WTC11 (cell line): ENCODE measurements around the gene ARPC1B. TPM values are rescaled to one million over a fixed set of nuclear protein-coding genes. Genes with fewer than 3 reads are reported as not detected.

Experiments
- ATAC-seq: fragments of 200-7000 bp; cut with Tn5 transposase; 2 replicates; pipeline ENCODE4 v1.10.0; 2021; ENCODE audit warnings: mild to moderate bottlenecking, moderate library complexity
- CTCF ChIA-PET: fragments of 300-600 bp; sonication (Branson Sonifier 250); formaldehyde crosslinking; loops from one replicate; lab custom pipeline; 2021; ENCODE audit warnings: antibody characterized with exemption; lab: Charles Lee
- POLR2A ChIA-PET: fragments of 350-600 bp; sonication (Branson Sonifier 250); formaldehyde crosslinking; loops from one replicate; lab custom pipeline; 2021; ENCODE audit warnings: antibody characterized with exemption; lab: Charles Lee
- DNase-seq: peaks from one replicate; pipeline ENCODE4 v3.0.0; 2021; ENCODE audit warnings: low spot score
- H3K27ac Mint-ChIP-seq: 2 replicates; pipeline ENCODE4 v1.8.0; 2021; ENCODE audit warnings: mixed read lengths
- H3K27me3 Mint-ChIP-seq: 2 replicates; pipeline ENCODE4 v1.8.0; 2021; ENCODE audit warnings: low read depth, mild to moderate bottlenecking, moderate library complexity, mixed read lengths
- H3K36me3 Mint-ChIP-seq: 2 replicates; pipeline ENCODE4 v1.8.0; 2021; ENCODE audit warnings: mixed read lengths
- H3K4me1 Mint-ChIP-seq: 2 replicates; pipeline ENCODE4 v1.8.0; 2022; ENCODE audit warnings: mixed read lengths
- H3K4me3 Mint-ChIP-seq: 2 replicates; pipeline ENCODE4 v1.8.0; 2021; ENCODE audit warnings: mild to moderate bottlenecking, moderate library complexity, mixed read lengths
- H3K9me3 Mint-ChIP-seq: 2 replicates; pipeline ENCODE4 v1.8.0; 2021; ENCODE audit warnings: mixed read lengths
- ATF1 ChIP-seq: sonication (generic); formaldehyde crosslinking; IDR thresholded peaks from 2 replicates; pipeline ENCODE4 v1.8.1; 2023; ENCODE audit warnings: mild to moderate bottlenecking, moderate library complexity, missing genetic modification reagents
- GABPB1 ChIP-seq: sonication (generic); formaldehyde crosslinking; IDR thresholded peaks from 2 replicates; pipeline ENCODE4 v1.8.1; 2023; ENCODE audit warnings: mild to moderate bottlenecking, missing genetic modification reagents
- GRHL2 ChIP-seq: fragments of 250-450 bp; sonication (Bioruptor Pico); IDR thresholded peaks from 2 replicates; pipeline ENCODE4 v1.8.0; 2022; ENCODE audit warnings: mild to moderate bottlenecking, moderate library complexity; ENCODE audit not compliant: insufficient replicate concordance, severe bottlenecking
- MXD4 ChIP-seq: fragments of 250-450 bp; sonication (Bioruptor Pico); IDR thresholded peaks from 2 replicates; pipeline ENCODE4 v1.8.0; 2021; ENCODE audit warnings: mild to moderate bottlenecking, moderate library complexity, borderline replicate concordance
- NFE2L1 ChIP-seq: sonication (generic); formaldehyde crosslinking; IDR thresholded peaks from 2 replicates; pipeline ENCODE4 v1.8.1; 2023; ENCODE audit warnings: missing genetic modification reagents
- NR1H2 ChIP-seq: sonication (generic); formaldehyde crosslinking; IDR thresholded peaks from 2 replicates; pipeline ENCODE4 v1.9.0; 2021; ENCODE audit warnings: mild to moderate bottlenecking, moderate library complexity, missing genetic modification reagents
- OVOL2 ChIP-seq: fragments of 250-450 bp; sonication (Bioruptor Pico); IDR thresholded peaks from 2 replicates; pipeline ENCODE4 v1.9.0; 2021; ENCODE audit warnings: mild to moderate bottlenecking, borderline replicate concordance
- ZBTB21 ChIP-seq: sonication (generic); formaldehyde crosslinking; IDR thresholded peaks from 2 replicates; pipeline ENCODE4 v1.8.1; 2023; ENCODE audit warnings: mild to moderate bottlenecking, missing genetic modification reagents, borderline replicate concordance
- ZNF671 ChIP-seq: fragments of 250-450 bp; sonication (Bioruptor Pico); IDR thresholded peaks from 2 replicates; pipeline ENCODE4 v1.8.0; 2021; ENCODE audit warnings: mild to moderate bottlenecking
- total RNA-seq: library from RNA; stranded (reverse); gene quantifications from 3 replicates; pipeline ENCODE4 v1.2.3, GENCODE V29; 2021
- TF ChIP-seq, protein P1 (sequence below): sonication (generic); formaldehyde crosslinking; IDR thresholded peaks from 2 replicates; pipeline ENCODE4 v1.8.0; 2022; ENCODE audit warnings: mild to moderate bottlenecking, missing genetic modification reagents
- TF ChIP-seq, protein P2 (sequence below): sonication (generic); formaldehyde crosslinking; IDR thresholded peaks from 2 replicates; pipeline ENCODE4 v1.8.1; 2022; ENCODE audit warnings: low read depth, mild to moderate bottlenecking, moderate library complexity, missing genetic modification reagents, borderline replicate concordance
- TF ChIP-seq, protein P3 (sequence below): sonication (generic); formaldehyde crosslinking; IDR thresholded peaks from 2 replicates; pipeline ENCODE4 v1.8.0; 2023; ENCODE audit warnings: mild to moderate bottlenecking, missing genetic modification reagents
- TF ChIP-seq, protein P4 (sequence below): sonication (generic); formaldehyde crosslinking; conservative IDR thresholded peaks from 2 replicates; pipeline ENCODE4 v1.8.1; 2022; ENCODE audit warnings: mild to moderate bottlenecking, missing genetic modification reagents
- TF ChIP-seq, protein P5 (sequence below): sonication (generic); formaldehyde crosslinking; IDR thresholded peaks from 2 replicates; pipeline ENCODE4 v1.8.0; 2022; ENCODE audit warnings: mild to moderate bottlenecking, missing genetic modification reagents
- TF ChIP-seq, protein P6 (sequence below): fragments of 250-450 bp; sonication (Bioruptor Pico); IDR thresholded peaks from 2 replicates; pipeline ENCODE4 v1.9.0; 2021; ENCODE audit warnings: moderate library complexity, mild to moderate bottlenecking, inconsistent platforms, borderline replicate concordance
- TF ChIP-seq, protein P7 (sequence below): sonication (generic); formaldehyde crosslinking; IDR thresholded peaks from 2 replicates; pipeline ENCODE4 v1.8.1; 2022; ENCODE audit warnings: mild to moderate bottlenecking, moderate library complexity, missing genetic modification reagents
- TF ChIP-seq, protein P8 (sequence below): sonication (generic); formaldehyde crosslinking; IDR thresholded peaks from 2 replicates; pipeline ENCODE4 v1.8.1; 2023; ENCODE audit warnings: mild to moderate bottlenecking, missing genetic modification reagents, borderline replicate concordance
- TF ChIP-seq, protein P9 (sequence below): sonication (generic); formaldehyde crosslinking; IDR thresholded peaks from 2 replicates; pipeline ENCODE4 v1.8.0; 2022; ENCODE audit warnings: mild to moderate bottlenecking, missing genetic modification reagents

ARPC1B gene
- total RNA-seq, 1 experiment from 2014 or later, result 66.2 TPM

DNA sequence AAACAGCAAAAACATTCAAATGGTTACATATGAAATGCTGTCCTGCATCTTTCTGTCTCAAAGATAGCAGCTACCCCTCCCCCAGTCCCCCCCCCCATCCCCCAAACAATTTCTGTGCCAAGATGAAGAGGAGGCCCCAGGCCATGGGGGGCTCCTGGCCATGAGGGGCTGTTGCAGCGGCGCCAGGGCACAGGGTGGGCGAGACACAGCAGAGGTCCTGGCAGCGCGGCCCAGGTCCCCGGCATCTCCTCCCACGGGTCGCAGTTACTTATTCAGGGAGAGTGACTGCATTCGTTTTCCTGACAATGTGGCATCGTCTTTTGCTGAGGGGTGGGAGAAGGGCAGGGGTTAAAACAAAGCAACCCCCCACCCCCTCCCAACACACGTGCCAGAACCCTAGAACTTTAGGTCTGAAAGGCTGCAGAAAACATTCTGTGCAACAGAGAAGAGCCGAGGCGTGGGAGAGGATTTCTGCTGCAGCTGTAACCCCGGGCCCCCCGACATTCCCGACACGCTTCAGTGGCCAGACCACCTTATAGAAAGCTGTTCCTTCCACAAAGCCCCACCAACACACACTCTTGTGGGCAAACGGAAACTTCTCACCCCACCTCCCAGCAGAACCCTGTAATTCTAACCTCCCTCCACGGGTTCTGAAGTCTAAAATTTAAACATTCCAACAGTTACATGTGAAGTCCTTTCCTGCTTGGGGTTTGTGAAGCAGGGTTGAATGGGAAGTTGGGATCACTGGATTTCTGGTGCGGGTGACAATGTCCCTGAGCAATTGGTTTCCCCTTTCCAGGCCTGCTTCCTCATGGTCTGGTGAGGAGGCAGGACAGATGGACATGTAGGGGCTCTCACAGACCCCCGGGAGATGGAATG is 22.1 kb downstream of the ARPC1B start:
- Mint-ChIP-seq H3K9me3 (no peaks in the 10 kb centered on the region), H3K27ac (no peak overlapping the region), H3K36me3 (peaks cover 56% of the 10 kb centered on the region), H3K27me3 (no peaks in the 10 kb centered on the region), H3K4me3 (no peak overlapping the region), H3K4me1 (peaks cover 12% of the 10 kb centered on the region)
- no peak for TF ChIP-seq ZBTB21 (CRISPR knock-in tag)
- TF ChIP-seq, protein P1, sequence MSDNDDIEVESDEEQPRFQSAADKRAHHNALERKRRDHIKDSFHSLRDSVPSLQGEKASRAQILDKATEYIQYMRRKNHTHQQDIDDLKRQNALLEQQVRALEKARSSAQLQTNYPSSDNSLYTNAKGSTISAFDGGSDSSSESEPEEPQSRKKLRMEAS, result no peak
- TF ChIP-seq, protein P2, sequence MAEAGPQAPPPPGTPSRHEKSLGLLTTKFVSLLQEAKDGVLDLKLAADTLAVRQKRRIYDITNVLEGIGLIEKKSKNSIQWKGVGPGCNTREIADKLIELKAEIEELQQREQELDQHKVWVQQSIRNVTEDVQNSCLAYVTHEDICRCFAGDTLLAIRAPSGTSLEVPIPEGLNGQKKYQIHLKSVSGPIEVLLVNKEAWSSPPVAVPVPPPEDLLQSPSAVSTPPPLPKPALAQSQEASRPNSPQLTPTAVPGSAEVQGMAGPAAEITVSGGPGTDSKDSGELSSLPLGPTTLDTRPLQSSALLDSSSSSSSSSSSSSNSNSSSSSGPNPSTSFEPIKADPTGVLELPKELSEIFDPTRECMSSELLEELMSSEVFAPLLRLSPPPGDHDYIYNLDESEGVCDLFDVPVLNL (CRISPR knock-in tag), result no peak
- TF ChIP-seq ZNF671 (CRISPR knock-in tag), result no peak
- TF ChIP-seq GABPB1, result no peak
- no peak for TF ChIP-seq MXD4 (CRISPR knock-in tag)
- TF ChIP-seq, protein P3, sequence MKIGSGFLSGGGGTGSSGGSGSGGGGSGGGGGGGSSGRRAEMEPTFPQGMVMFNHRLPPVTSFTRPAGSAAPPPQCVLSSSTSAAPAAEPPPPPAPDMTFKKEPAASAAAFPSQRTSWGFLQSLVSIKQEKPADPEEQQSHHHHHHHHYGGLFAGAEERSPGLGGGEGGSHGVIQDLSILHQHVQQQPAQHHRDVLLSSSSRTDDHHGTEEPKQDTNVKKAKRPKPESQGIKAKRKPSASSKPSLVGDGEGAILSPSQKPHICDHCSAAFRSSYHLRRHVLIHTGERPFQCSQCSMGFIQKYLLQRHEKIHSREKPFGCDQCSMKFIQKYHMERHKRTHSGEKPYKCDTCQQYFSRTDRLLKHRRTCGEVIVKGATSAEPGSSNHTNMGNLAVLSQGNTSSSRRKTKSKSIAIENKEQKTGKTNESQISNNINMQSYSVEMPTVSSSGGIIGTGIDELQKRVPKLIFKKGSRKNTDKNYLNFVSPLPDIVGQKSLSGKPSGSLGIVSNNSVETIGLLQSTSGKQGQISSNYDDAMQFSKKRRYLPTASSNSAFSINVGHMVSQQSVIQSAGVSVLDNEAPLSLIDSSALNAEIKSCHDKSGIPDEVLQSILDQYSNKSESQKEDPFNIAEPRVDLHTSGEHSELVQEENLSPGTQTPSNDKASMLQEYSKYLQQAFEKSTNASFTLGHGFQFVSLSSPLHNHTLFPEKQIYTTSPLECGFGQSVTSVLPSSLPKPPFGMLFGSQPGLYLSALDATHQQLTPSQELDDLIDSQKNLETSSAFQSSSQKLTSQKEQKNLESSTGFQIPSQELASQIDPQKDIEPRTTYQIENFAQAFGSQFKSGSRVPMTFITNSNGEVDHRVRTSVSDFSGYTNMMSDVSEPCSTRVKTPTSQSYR (CRISPR knock-in tag), result no peak
- TF ChIP-seq OVOL2 (CRISPR knock-in tag), result no peak
- TF ChIP-seq, protein P4, sequence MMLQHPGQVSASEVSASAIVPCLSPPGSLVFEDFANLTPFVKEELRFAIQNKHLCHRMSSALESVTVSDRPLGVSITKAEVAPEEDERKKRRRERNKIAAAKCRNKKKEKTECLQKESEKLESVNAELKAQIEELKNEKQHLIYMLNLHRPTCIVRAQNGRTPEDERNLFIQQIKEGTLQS (CRISPR knock-in tag), result no peak
- TF ChIP-seq ATF1 (CRISPR knock-in tag), result no peak
- TF ChIP-seq NFE2L1 (CRISPR knock-in tag), result no peak
- no peak for TF ChIP-seq GRHL2
- TF ChIP-seq, protein P5, sequence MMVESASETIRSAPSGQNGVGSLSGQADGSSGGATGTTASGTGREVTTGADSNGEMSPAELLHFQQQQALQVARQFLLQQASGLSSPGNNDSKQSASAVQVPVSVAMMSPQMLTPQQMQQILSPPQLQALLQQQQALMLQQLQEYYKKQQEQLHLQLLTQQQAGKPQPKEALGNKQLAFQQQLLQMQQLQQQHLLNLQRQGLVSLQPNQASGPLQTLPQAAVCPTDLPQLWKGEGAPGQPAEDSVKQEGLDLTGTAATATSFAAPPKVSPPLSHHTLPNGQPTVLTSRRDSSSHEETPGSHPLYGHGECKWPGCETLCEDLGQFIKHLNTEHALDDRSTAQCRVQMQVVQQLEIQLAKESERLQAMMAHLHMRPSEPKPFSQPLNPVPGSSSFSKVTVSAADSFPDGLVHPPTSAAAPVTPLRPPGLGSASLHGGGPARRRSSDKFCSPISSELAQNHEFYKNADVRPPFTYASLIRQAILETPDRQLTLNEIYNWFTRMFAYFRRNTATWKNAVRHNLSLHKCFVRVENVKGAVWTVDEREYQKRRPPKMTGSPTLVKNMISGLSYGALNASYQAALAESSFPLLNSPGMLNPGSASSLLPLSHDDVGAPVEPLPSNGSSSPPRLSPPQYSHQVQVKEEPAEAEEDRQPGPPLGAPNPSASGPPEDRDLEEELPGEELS (CRISPR knock-in tag), result no peak
- TF ChIP-seq NR1H2, result no peak
- TF ChIP-seq, protein P6, sequence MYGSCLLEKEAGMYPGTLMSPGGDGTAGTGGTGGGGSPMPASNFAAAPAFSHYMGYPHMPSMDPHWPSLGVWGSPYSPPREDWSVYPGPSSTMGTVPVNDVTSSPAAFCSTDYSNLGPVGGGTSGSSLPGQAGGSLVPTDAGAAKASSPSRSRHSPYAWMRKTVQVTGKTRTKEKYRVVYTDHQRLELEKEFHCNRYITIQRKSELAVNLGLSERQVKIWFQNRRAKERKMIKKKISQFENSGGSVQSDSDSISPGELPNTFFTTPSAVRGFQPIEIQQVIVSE (CRISPR knock-in tag), result no peak
- DNase-seq (no peak), ATAC-seq (no peak)
- POLR2A ChIA-PET, result interaction anchor here (0.5 kb wide), 1 partner anchor 109 kb away, joined by 5 read pairs; no protein-coding TSS in a partner anchor
- CTCF ChIA-PET, result no interaction called here

DNA sequence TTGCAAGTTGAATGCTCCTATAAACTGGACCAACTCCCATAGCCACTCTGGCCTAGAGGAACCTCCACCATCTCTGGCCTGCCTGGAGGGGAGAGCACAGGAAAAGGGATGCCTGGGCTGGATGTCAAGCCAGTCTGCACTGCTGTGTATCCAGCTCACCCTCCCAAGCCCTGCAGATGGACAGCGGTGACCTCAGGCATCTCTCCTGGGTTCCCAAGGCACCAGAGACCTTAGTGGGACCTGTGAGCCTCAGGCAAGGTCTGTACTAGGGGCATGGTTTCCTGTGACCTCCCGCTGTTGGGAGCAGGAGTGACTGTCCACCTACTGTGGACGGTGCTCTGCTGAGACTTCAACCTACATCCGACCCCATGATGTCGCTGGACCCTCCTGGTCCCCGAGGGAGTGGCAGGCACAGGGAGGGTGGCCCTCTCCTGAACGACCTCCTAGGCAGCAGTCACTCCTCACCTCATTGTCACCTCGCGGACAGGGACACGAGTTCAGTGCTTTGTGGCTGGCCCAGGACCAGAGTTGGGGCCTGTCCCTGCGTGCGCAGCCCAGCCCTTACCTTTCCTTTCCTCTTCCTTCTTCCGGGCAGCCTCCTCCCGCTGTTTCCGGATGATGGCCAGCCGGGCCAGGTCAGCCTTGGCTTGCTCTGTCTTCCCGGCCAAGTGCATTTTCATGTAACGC is 22.9 kb downstream of the ARPC1B start:
- ChIA-PET CTCF (no interaction called here), POLR2A (no interaction called here)
- Mint-ChIP-seq H3K36me3 (peaks cover 61% of the 10 kb centered on the region), H3K27me3 (no peaks in the 10 kb centered on the region), H3K27ac (peak overlapping the region; percentile 5; the same call in 1 of the 2 replicates), H3K4me1 (peaks cover 9% of the 10 kb centered on the region), H3K9me3 (no peaks in the 10 kb centered on the region), H3K4me3 (no peak overlapping the region)
- DNase-seq, result no peak
- ATAC-seq, result no peak
- TF ChIP-seq, protein P7, sequence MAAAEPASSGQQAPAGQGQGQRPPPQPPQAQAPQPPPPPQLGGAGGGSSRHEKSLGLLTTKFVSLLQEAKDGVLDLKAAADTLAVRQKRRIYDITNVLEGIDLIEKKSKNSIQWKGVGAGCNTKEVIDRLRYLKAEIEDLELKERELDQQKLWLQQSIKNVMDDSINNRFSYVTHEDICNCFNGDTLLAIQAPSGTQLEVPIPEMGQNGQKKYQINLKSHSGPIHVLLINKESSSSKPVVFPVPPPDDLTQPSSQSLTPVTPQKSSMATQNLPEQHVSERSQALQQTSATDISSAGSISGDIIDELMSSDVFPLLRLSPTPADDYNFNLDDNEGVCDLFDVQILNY (CRISPR knock-in tag), result no peak
- TF ChIP-seq, protein P8, sequence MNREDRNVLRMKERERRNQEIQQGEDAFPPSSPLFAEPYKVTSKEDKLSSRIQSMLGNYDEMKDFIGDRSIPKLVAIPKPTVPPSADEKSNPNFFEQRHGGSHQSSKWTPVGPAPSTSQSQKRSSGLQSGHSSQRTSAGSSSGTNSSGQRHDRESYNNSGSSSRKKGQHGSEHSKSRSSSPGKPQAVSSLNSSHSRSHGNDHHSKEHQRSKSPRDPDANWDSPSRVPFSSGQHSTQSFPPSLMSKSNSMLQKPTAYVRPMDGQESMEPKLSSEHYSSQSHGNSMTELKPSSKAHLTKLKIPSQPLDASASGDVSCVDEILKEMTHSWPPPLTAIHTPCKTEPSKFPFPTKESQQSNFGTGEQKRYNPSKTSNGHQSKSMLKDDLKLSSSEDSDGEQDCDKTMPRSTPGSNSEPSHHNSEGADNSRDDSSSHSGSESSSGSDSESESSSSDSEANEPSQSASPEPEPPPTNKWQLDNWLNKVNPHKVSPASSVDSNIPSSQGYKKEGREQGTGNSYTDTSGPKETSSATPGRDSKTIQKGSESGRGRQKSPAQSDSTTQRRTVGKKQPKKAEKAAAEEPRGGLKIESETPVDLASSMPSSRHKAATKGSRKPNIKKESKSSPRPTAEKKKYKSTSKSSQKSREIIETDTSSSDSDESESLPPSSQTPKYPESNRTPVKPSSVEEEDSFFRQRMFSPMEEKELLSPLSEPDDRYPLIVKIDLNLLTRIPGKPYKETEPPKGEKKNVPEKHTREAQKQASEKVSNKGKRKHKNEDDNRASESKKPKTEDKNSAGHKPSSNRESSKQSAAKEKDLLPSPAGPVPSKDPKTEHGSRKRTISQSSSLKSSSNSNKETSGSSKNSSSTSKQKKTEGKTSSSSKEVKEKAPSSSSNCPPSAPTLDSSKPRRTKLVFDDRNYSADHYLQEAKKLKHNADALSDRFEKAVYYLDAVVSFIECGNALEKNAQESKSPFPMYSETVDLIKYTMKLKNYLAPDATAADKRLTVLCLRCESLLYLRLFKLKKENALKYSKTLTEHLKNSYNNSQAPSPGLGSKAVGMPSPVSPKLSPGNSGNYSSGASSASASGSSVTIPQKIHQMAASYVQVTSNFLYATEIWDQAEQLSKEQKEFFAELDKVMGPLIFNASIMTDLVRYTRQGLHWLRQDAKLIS (CRISPR knock-in tag), result no peak
- TF ChIP-seq, protein P9, sequence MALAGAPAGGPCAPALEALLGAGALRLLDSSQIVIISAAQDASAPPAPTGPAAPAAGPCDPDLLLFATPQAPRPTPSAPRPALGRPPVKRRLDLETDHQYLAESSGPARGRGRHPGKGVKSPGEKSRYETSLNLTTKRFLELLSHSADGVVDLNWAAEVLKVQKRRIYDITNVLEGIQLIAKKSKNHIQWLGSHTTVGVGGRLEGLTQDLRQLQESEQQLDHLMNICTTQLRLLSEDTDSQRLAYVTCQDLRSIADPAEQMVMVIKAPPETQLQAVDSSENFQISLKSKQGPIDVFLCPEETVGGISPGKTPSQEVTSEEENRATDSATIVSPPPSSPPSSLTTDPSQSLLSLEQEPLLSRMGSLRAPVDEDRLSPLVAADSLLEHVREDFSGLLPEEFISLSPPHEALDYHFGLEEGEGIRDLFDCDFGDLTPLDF (CRISPR knock-in tag), result no peak
- TF ChIP-seq ZBTB21 (CRISPR knock-in tag) (no peak), GRHL2 (no peak)
